H1 (cell line): ENCODE measurements around the gene GPR171. TPM values are rescaled to one million over a fixed set of nuclear protein-coding genes. Genes with fewer than 3 reads are reported as not detected.

ENCODE experiments used
- CTCF ChIA-PET: fragments of 300-600 bp; sonication (Branson Sonifier 250); formaldehyde crosslinking; loops from one replicate; lab custom pipeline; 2021; ENCODE audit not compliant: partially characterized antibody; lab: Charles Lee
- POLR2A ChIA-PET: fragments of 300-600 bp; sonication (Branson Sonifier 250); formaldehyde crosslinking; loops from one replicate; lab custom pipeline; 2021; ENCODE audit warnings: inconsistent platforms; ENCODE audit not compliant: partially characterized antibody; lab: Charles Lee
- DNase-seq, 2 experiments: peaks; one replicate each; pipeline versions ENCODE4 v3.0.0 to v3.0.0-alpha.2; 2010 to 2022; ENCODE audit warnings: low spot score in 2 of 2, low read depth in 1 of 2, mixed read lengths in 1 of 2
- FAIRE-seq: peaks from 2 replicates; lab custom pipeline; 2011; peaks lifted over from hg19 to GRCh38; lab: Jason Lieb, UNC
- H2AFZ ChIP-seq: 2 replicates; pipeline ENCODE4 v1.8.1; 2012; ENCODE audit warnings: low read length, inconsistent platforms
- H2AK5ac ChIP-seq: 2 replicates; pipeline ENCODE4 v1.6.1; 2013; ENCODE audit warnings: low read depth, low read length
- H2BK120ac ChIP-seq: replicated peaks from 2 replicates; pipeline ENCODE3; 2013; ENCODE audit warnings: low read depth, low read length, inconsistent platforms
- H2BK12ac ChIP-seq: 2 replicates; pipeline ENCODE4 v1.6.1; 2013; ENCODE audit warnings: low read depth, low read length
- H2BK15ac ChIP-seq: 2 replicates; pipeline ENCODE4 v1.6.1; 2013; ENCODE audit warnings: low read length
- H2BK20ac ChIP-seq: 2 replicates; pipeline ENCODE4 v1.6.1; 2013; ENCODE audit warnings: low read length
- H2BK5ac ChIP-seq: 2 replicates; pipeline ENCODE4 v1.6.1; 2013; ENCODE audit warnings: low read depth, low read length
- H3K14ac ChIP-seq: 2 replicates; pipeline ENCODE4 v1.6.1; 2013; ENCODE audit warnings: inconsistent platforms; ENCODE audit not compliant: insufficient read length
- H3K18ac ChIP-seq: 2 replicates; pipeline ENCODE4 v1.6.1; 2013; ENCODE audit warnings: low read length; ENCODE audit errors: extremely low read depth
- H3K23ac ChIP-seq: 2 replicates; pipeline ENCODE4 v1.6.1; 2013; ENCODE audit warnings: inconsistent platforms; ENCODE audit not compliant: insufficient read length
- H3K23me2 ChIP-seq: 2 replicates; pipeline ENCODE4 v1.6.1; 2013; ENCODE audit warnings: low read depth, low read length
- H3K27ac ChIP-seq: 2 replicates; pipeline ENCODE4 v1.6.1; 2011; ENCODE audit warnings: low read depth, low read length, inconsistent platforms
- H3K27me3 ChIP-seq, 4 experiments: replicated peaks in 1 of 4; 1 replicate in 1 of 4; 2 replicates in 3 of 4; pipeline versions ENCODE4 v1.6.1 to v1.8.1; 2011 to 2013; ENCODE audit warnings: low read length in 3 of 4, mild to moderate bottlenecking in 3 of 4, inconsistent platforms in 2 of 4, mixed read lengths in 2 of 4, moderate library complexity in 1 of 4; ENCODE audit not compliant: control insufficient read depth in 3 of 4, insufficient read depth in 3 of 4; ENCODE audit errors: extremely low read depth in 1 of 4
- H3K36me3 ChIP-seq, 4 experiments: 2 replicates each; pipeline versions ENCODE4 v1.6.1 to v1.8.1; 2011 to 2013; ENCODE audit warnings: mild to moderate bottlenecking in 4 of 4, low read length in 3 of 4, moderate library complexity in 2 of 4, control low read depth in 1 of 4, inconsistent platforms in 1 of 4; ENCODE audit not compliant: insufficient read depth in 4 of 4, control insufficient read depth in 2 of 4
- H3K4ac ChIP-seq: replicated peaks from 2 replicates; pipeline ENCODE3; 2013; ENCODE audit warnings: low read length, low read depth, mixed read lengths, inconsistent platforms; ENCODE audit not compliant: insufficient read length
- H3K4me1 ChIP-seq, 4 experiments: replicated peaks in 1 of 4; 1 replicate in 1 of 4; 2 replicates in 3 of 4; pipeline versions ENCODE4 v1.6.1 to v1.8.1; 2011 to 2013; ENCODE audit warnings: low read length in 3 of 4, inconsistent platforms in 2 of 4, mixed read lengths in 1 of 4; ENCODE audit not compliant: insufficient read depth in 4 of 4, control insufficient read depth in 3 of 4
- H3K4me2 ChIP-seq, 2 experiments: 2 replicates each; pipeline versions ENCODE4 v1.6.1 to v1.8.1; 2011 to 2013; ENCODE audit warnings: low read depth in 2 of 2, low read length in 2 of 2, control low read depth in 1 of 2, inconsistent platforms in 1 of 2, mild to moderate bottlenecking in 1 of 2; ENCODE audit not compliant: insufficient read depth in 1 of 2
- H3K4me3 ChIP-seq, 4 experiments: fragments of 200-600, 300-600 bp in 1 of 4; sonication (generic), shearing (Covaris generic), sonication (Bioruptor Twin) in 1 of 4; 2 replicates each; pipeline versions ENCODE4 v1.5.1 to v1.8.1; 2011 to 2016; ENCODE audit warnings: low read length in 4 of 4, low read depth in 3 of 4, control low read depth in 2 of 4, inconsistent platforms in 2 of 4, mild to moderate bottlenecking in 2 of 4, mixed read lengths in 1 of 4, moderate library complexity in 1 of 4; ENCODE audit not compliant: insufficient read depth in 2 of 4; ENCODE audit errors: extremely low read depth in 1 of 4
- H3K56ac ChIP-seq: replicated peaks from 2 replicates; pipeline ENCODE3; 2013; ENCODE audit warnings: low read depth, mild to moderate bottlenecking, mixed read lengths, low read length, inconsistent platforms; ENCODE audit not compliant: insufficient read length
- H3K79me1 ChIP-seq: 2 replicates; pipeline ENCODE4 v1.6.1; 2013; ENCODE audit warnings: low read depth, low read length, control low read depth
- H3K79me2 ChIP-seq, 2 experiments: 2 replicates each; pipeline versions ENCODE4 v1.6.1 to v1.8.1; 2012 to 2013; ENCODE audit warnings: low read length in 2 of 2, mild to moderate bottlenecking in 2 of 2, inconsistent platforms in 1 of 2; ENCODE audit not compliant: insufficient read depth in 2 of 2, control insufficient read depth in 1 of 2
- H3K9ac ChIP-seq, 4 experiments: replicated peaks in 1 of 4; 1 replicate in 1 of 4; 2 replicates in 3 of 4; pipeline versions ENCODE4 v1.6.1 to v1.8.1; 2011 to 2013; ENCODE audit warnings: low read depth in 3 of 4, low read length in 3 of 4, control low read depth in 2 of 4, mild to moderate bottlenecking in 2 of 4, moderate library complexity in 2 of 4, inconsistent platforms in 1 of 4; ENCODE audit errors: extremely low read depth in 1 of 4
- H3K9me3 ChIP-seq, 2 experiments: 2 replicates each; pipeline versions ENCODE4 v1.6.1 to v1.8.1; 2012 to 2013; ENCODE audit warnings: mild to moderate bottlenecking in 2 of 2, moderate library complexity in 2 of 2, control low read depth in 1 of 2, inconsistent platforms in 1 of 2, low read depth in 1 of 2, low read length in 1 of 2, mixed read lengths in 1 of 2; ENCODE audit not compliant: insufficient read depth in 2 of 2
- H4K20me1 ChIP-seq, 2 experiments: replicated peaks in 1 of 2; 2 replicates each; pipeline versions ENCODE3 to v1.8.1; 2011 to 2013; ENCODE audit warnings: inconsistent platforms in 2 of 2, low read length in 2 of 2, mild to moderate bottlenecking in 1 of 2; ENCODE audit not compliant: insufficient read depth in 2 of 2, control insufficient read depth in 1 of 2
- H4K5ac ChIP-seq: 2 replicates; pipeline ENCODE4 v1.6.1; 2013; ENCODE audit warnings: low read length, low read depth, mixed read lengths, inconsistent platforms; ENCODE audit not compliant: insufficient read length
- H4K8ac ChIP-seq: 2 replicates; pipeline ENCODE4 v1.8.0; 2013; ENCODE audit warnings: mild to moderate bottlenecking, moderate library complexity, low read length, inconsistent platforms; ENCODE audit not compliant: insufficient read depth; ENCODE audit errors: extremely low read depth
- H4K91ac ChIP-seq: replicated peaks from 2 replicates; pipeline ENCODE3; 2013; ENCODE audit warnings: low read length, mixed read lengths, inconsistent platforms; ENCODE audit not compliant: insufficient read length
- CBX5 ChIP-seq: fragments of 300-800, 300-1000 bp; sonication (generic); IDR thresholded peaks from 2 replicates; pipeline ENCODE4 v1.7.1; 2016; ENCODE audit warnings: antibody characterized with exemption, low read length, low read depth
- CHD1 ChIP-seq: IDR thresholded peaks from 2 replicates; pipeline ENCODE4 v1.6.1; 2012; ENCODE audit warnings: low read depth, low read length, improper control_type of control experiment
- KDM4A ChIP-seq: IDR thresholded peaks from one replicate; pipeline ENCODE4 v1.7.1; 2012; ENCODE audit warnings: low read depth, mild to moderate bottlenecking, moderate library complexity, low read length, inconsistent platforms; ENCODE audit not compliant: severe bottlenecking
- PHF8 ChIP-seq: fragments of 200-600 bp; sonication (generic); conservative IDR thresholded peaks from 2 replicates; pipeline ENCODE4 v1.7.1; 2012; ENCODE audit warnings: low read depth, mild to moderate bottlenecking, inconsistent platforms, low read length, moderate library complexity
- POLR2A ChIP-seq, 2 experiments: IDR thresholded peaks; 1 replicate in 1 of 2; 2 replicates in 1 of 2; pipeline ENCODE4 v1.6.1; 2011; ENCODE audit warnings: low read depth in 2 of 2, low read length in 2 of 2, mild to moderate bottlenecking in 2 of 2; ENCODE audit errors: control extremely low read depth in 1 of 2
- RBBP5 ChIP-seq: IDR thresholded peaks from 2 replicates; pipeline ENCODE4 v1.7.1; 2012; ENCODE audit warnings: low read depth, mild to moderate bottlenecking, inconsistent platforms, low read length, moderate library complexity, borderline replicate concordance
- SAP30 ChIP-seq: fragments of 300-600 bp; sonication (generic); IDR thresholded peaks from 2 replicates; pipeline ENCODE4 v1.7.1; 2012; ENCODE audit warnings: low read length, moderate library complexity, mild to moderate bottlenecking, inconsistent platforms; ENCODE audit not compliant: insufficient read depth, insufficient replicate concordance
- SUZ12 ChIP-seq: fragments of 200-600 bp; sonication (generic); IDR thresholded peaks from 2 replicates; pipeline ENCODE4 v1.6.1; 2012; ENCODE audit warnings: mild to moderate bottlenecking, inconsistent platforms, low read length, moderate library complexity, mixed read lengths
- WGBS, 2 experiments: shearing (Covaris generic) in 1 of 2; methylation state at CpG; one replicate each; pipeline versions ENCODE4 v1.1.6 to v1.1.7; 2013 to 2015; ENCODE audit warnings: low lambda C conversion rate in 2 of 2, mixed read lengths in 2 of 2, inconsistent platforms in 1 of 2, low coverage in 1 of 2, missing lambda C conversion rate in 1 of 2; ENCODE audit not compliant: insufficient replicate concordance in 2 of 2, insufficient coverage in 1 of 2, insufficient read length in 1 of 2; ENCODE audit errors: extremely low coverage in 1 of 2, missing lambda C conversion rate in 1 of 2; 5-methylcytosine and 5-hydroxymethylcytosine counted together
- polyA plus RNA-seq, 7 experiments: library from polyadenylated mRNA; depleted of rRNA in 3 of 7; stranded (reverse) in 5 of 7; unstranded in 2 of 7; fragments of >200 nt in 5 of 7; fragments of 200-250 nt in 2 of 7; gene quantifications; 1 replicate in 5 of 7; 2 replicates in 1 of 7; 4 replicates in 1 of 7; pipeline versions ENCODE4 v1.2.1 to v1.2.3, GENCODE V29; 2011 to 2013; ENCODE audit warnings: missing spikeins in 2 of 7, mixed read lengths in 2 of 7
- total RNA-seq: library from RNA; stranded (reverse); fragmentation: NEBNext Ultra II Directional; extraction: Animal tissue kit (Norgen Biotek cat#: 25700); gene quantifications from 2 replicates; pipeline ENCODE4 v1.2.1, GENCODE V29; 2021

Gene GPR171
- total and polyA plus RNA-seq, 2 of the 8 experiments (the other 6 are each of a cell fraction or from before 2014, with no cell fraction given), result not detected

GRCh38 chr3:151205482-151205881 is 2.5 kb upstream of the GPR171 start:
- WGBS, 2 experiments, result 86% methylated on average over 6 of the region's 6 CpGs; no CpG with 5 or more reads in 1 of the 2 experiments
- Histone ChIP-seq H3K23ac (no peak overlapping the region), H3K79me1 (no peaks in the 10 kb centered on the region), H3K9me3 (no peaks in the 10 kb centered on the region), H3K9ac (no peak overlapping the region), H4K5ac (no peak overlapping the region), H2BK20ac (no peak overlapping the region), H2BK15ac (no peak overlapping the region), H4K8ac (no peak overlapping the region), H3K36me3 (no peaks in the 10 kb centered on the region), H3K4me3 (no peak overlapping the region), H2AFZ (no peak overlapping the region), H3K14ac (no peak overlapping the region), H3K23me2 (no peaks in the 10 kb centered on the region), H3K4ac (no peak overlapping the region), H3K18ac (no peak overlapping the region), H2BK5ac (no peak overlapping the region), H2BK120ac (no peak overlapping the region), H3K27ac (no peak overlapping the region), H4K20me1 (no peaks in the 10 kb centered on the region), H3K27me3 (no peaks in the 10 kb centered on the region), H4K91ac (no peak overlapping the region), H3K79me2 (no peaks in the 10 kb centered on the region), H2AK5ac (no peak overlapping the region), H3K4me2 (no peak overlapping the region), H3K4me1 (no peaks in the 10 kb centered on the region), H3K56ac (no peak overlapping the region), H2BK12ac (no peak overlapping the region)
- CTCF ChIA-PET, result interaction anchor here (0.7 kb wide), 2 partner anchors 12 to 38 kb away, joined by 3 read pairs; no protein-coding TSS in a partner anchor
- POLR2A ChIA-PET, result no interaction called here
- no peak for DNase-seq
- no peak for TF ChIP-seq KDM4A
- no peak for TF ChIP-seq CHD1
- no peak for TF ChIP-seq CBX5
- no peak for TF ChIP-seq PHF8
- no peak for TF ChIP-seq SUZ12
- TF ChIP-seq SAP30, result no peak
- no peak for TF ChIP-seq POLR2A (IDR thresholded peaks at IDR 0.05; ENCODE audit: control extremely low read depth in 1 of 2, low read depth in 2 of 2, low read length in 2 of 2)
- no peak for TF ChIP-seq RBBP5
- FAIRE-seq, result no peak
